DND-41 (cell line): ENCODE results near the gene ISYNA1.

Source experiments
- ATAC-seq: fragments of 200-7000 bp; cut with Tn5 transposase; 3 replicates; pipeline ENCODE4 v1.9.1; 2021; ENCODE audit warnings: low read depth; ENCODE audit not compliant: insufficient read depth
- DNase-seq: peaks from one replicate; pipeline ENCODE4 v3.0.0-alpha.2; 2020
- H2AFZ ChIP-seq: 2 replicates; pipeline ENCODE4 v1.6.0; 2012; ENCODE audit warnings: low read depth, low read length
- H3K27ac ChIP-seq: 2 replicates; pipeline ENCODE4 v1.5.1; 2012; ENCODE audit warnings: low read length, inconsistent platforms
- H3K27me3 ChIP-seq: fragments of 200-600 bp; sonication (generic); 2 replicates; pipeline ENCODE4 v1.6.0; 2012; ENCODE audit warnings: low read length, mild to moderate bottlenecking, inconsistent platforms; ENCODE audit not compliant: insufficient read depth, poor library complexity
- H3K36me3 ChIP-seq: 2 replicates; pipeline ENCODE4 v1.5.1; 2012; ENCODE audit warnings: low read length, inconsistent platforms; ENCODE audit not compliant: insufficient read depth
- H3K4me1 ChIP-seq: 2 replicates; pipeline ENCODE4 v1.5.1; 2012; ENCODE audit warnings: mild to moderate bottlenecking, low read length; ENCODE audit not compliant: insufficient read depth
- H3K4me2 ChIP-seq: 2 replicates; pipeline ENCODE4 v1.6.0; 2012; ENCODE audit warnings: mild to moderate bottlenecking, moderate library complexity, low read length, inconsistent platforms; ENCODE audit not compliant: insufficient read depth
- H3K4me3 ChIP-seq, 2 experiments: fragments of 200-600 bp in 1 of 2; shearing (Covaris generic) in 1 of 2; 2 replicates each; pipeline ENCODE4 v1.5.1; 2012 to 2016; ENCODE audit warnings: inconsistent platforms in 2 of 2, low read length in 2 of 2, mild to moderate bottlenecking in 2 of 2, low read depth in 1 of 2, moderate library complexity in 1 of 2
- H3K79me2 ChIP-seq: 2 replicates; pipeline ENCODE4 v1.6.0; 2012; ENCODE audit warnings: low read length, inconsistent platforms; ENCODE audit not compliant: insufficient read depth
- H3K9ac ChIP-seq: 2 replicates; pipeline ENCODE4 v1.6.0; 2012; ENCODE audit warnings: low read depth, mild to moderate bottlenecking, inconsistent platforms, low read length, moderate library complexity
- H3K9me3 ChIP-seq: 2 replicates; pipeline ENCODE4 v1.5.1; 2012; ENCODE audit warnings: low read length, moderate library complexity, mild to moderate bottlenecking, inconsistent platforms; ENCODE audit not compliant: insufficient read depth, severe bottlenecking
- H4K20me1 ChIP-seq: 2 replicates; pipeline ENCODE4 v1.6.0; 2012; ENCODE audit warnings: low read length; ENCODE audit not compliant: insufficient read depth
- EZH2 ChIP-seq: IDR thresholded peaks from 3 replicates; pipeline ENCODE4 v1.6.1; 2012; ENCODE audit warnings: borderline replicate concordance, low read depth, mild to moderate bottlenecking, moderate library complexity, low read length, inconsistent platforms; ENCODE audit not compliant: severe bottlenecking
- TF ChIP-seq, protein P1 (sequence below): IDR thresholded peaks from 2 replicates; pipeline ENCODE4 v1.5.1; 2012; ENCODE audit warnings: borderline replicate concordance, low read length, moderate library complexity, mild to moderate bottlenecking; ENCODE audit not compliant: poor library complexity, severe bottlenecking; ENCODE audit errors: extremely low read depth

Gene ISYNA1

DNA sequence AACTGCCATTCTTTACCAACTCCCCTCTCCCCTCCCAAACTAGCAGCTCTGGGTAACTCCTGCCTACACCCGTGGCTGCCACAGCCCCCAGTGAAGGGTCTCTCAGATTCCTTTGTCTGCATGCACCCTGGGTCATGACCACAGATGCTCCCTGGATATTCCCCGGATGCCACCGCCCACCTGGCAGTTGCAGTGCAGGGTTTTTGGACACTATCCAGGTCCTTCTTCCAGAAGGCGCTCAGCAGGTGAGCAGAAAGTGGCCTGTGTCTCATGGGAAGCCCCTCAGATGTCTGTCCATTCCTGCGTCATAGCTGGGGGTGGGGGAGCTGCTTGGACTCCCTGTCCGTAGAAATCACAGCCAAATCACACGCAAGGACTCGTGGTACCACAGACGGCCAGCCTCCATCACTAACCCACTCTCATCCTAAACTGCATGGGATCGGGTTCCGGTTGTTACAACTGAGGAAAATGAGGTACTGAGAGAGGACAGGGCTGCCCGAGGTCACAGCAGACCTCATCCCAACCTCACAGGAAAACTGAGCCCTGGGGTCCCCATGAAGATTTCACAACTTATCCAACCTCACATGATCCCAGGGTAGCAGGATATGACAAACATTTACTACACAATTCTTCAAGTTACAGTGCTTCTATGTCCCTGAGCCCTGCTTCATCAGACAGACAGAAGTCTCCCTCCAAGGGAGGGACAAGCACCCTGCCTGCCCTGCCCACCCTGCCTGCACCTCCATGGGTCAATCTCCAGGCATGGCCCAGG, 45.4 kb upstream of the ISYNA1 start:
- Histone ChIP-seq H3K27ac (peak overlapping the region; percentile 9; the same call in 1 of the 2 replicates), H3K9ac (no peak overlapping the region), H4K20me1 (peaks cover 87% of the 10 kb centered on the region), H3K79me2 (peaks cover 87% of the 10 kb centered on the region), H3K4me3 (no peak overlapping the region), H3K4me2 (no peak overlapping the region), H2AFZ (no peak overlapping the region), H3K9me3 (no peaks in the 10 kb centered on the region), H3K4me1 (no peaks in the 10 kb centered on the region; the same call in 1 of the 2 replicates), H3K36me3 (no peaks in the 10 kb centered on the region), H3K27me3 (no peaks in the 10 kb centered on the region)
- DNase-seq (no peak), ATAC-seq (no peak)
- TF ChIP-seq, protein P1, sequence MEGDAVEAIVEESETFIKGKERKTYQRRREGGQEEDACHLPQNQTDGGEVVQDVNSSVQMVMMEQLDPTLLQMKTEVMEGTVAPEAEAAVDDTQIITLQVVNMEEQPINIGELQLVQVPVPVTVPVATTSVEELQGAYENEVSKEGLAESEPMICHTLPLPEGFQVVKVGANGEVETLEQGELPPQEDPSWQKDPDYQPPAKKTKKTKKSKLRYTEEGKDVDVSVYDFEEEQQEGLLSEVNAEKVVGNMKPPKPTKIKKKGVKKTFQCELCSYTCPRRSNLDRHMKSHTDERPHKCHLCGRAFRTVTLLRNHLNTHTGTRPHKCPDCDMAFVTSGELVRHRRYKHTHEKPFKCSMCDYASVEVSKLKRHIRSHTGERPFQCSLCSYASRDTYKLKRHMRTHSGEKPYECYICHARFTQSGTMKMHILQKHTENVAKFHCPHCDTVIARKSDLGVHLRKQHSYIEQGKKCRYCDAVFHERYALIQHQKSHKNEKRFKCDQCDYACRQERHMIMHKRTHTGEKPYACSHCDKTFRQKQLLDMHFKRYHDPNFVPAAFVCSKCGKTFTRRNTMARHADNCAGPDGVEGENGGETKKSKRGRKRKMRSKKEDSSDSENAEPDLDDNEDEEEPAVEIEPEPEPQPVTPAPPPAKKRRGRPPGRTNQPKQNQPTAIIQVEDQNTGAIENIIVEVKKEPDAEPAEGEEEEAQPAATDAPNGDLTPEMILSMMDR = no peak
- no peak for TF ChIP-seq EZH2

- Histone ChIP-seq H3K27ac (no peak overlapping the region), H3K4me3 (no peak overlapping the region), H3K4me1 (no peaks in the 10 kb centered on the region; the same call in 1 of the 2 replicates)
Observed at GRCh38 chr19:18481505-18482222, 43.7 kb upstream of the ISYNA1 start.

GRCh38 chr19:18480006-18480691, 42.2 kb upstream of the ISYNA1 start:
- TF ChIP-seq EZH2 = no peak
- Histone ChIP-seq H3K4me2 (no peak overlapping the region), H3K4me1 (no peaks in the 10 kb centered on the region; the same call in 1 of the 2 replicates), H3K79me2 (peaks cover 87% of the 10 kb centered on the region), H3K4me3 (no peak overlapping the region), H3K27ac (no peak overlapping the region; the same call in 1 of the 2 replicates), H3K36me3 (no peaks in the 10 kb centered on the region), H4K20me1 (peaks cover 88% of the 10 kb centered on the region), H2AFZ (no peak overlapping the region), H3K9me3 (no peaks in the 10 kb centered on the region), H3K9ac (no peak overlapping the region), H3K27me3 (no peaks in the 10 kb centered on the region)
- ATAC-seq (no peak), DNase-seq (no peak)

More at GRCh38 chr19:18481505-18482222, 43.7 kb upstream of the ISYNA1 start:
- Histone ChIP-seq H3K9ac (no peak overlapping the region), H4K20me1 (peaks cover 87% of the 10 kb centered on the region), H3K27me3 (no peaks in the 10 kb centered on the region), H2AFZ (no peak overlapping the region), H3K4me2 (no peak overlapping the region), H3K79me2 (peaks cover 87% of the 10 kb centered on the region), H3K36me3 (no peaks in the 10 kb centered on the region), H3K9me3 (no peaks in the 10 kb centered on the region)
- no peak for TF ChIP-seq EZH2
- TF ChIP-seq, protein P1 = no peak
- ATAC-seq (no peak), DNase-seq (no peak)
